BJ (cell line): Measurements from ENCODE around the gene TLNRD1. TPM values are rescaled to one million over a fixed set of nuclear protein-coding genes. Genes with fewer than 3 reads are reported as not detected.

Source experiments
- CTCF ChIA-PET: fragments of 350-600 bp; formaldehyde crosslinking; extraction: SDS; loops from one replicate; lab custom pipeline; 2021; ENCODE audit warnings: antibody characterized with exemption, inconsistent platforms; lab: Yijun Ruan, JAX
- POLR2A ChIA-PET: fragments of 300-600 bp; sonication (Branson Sonifier 250); formaldehyde crosslinking; extraction: SDS; loops from one replicate; lab custom pipeline; 2021; ENCODE audit warnings: antibody characterized with exemption; lab: Charles Lee
- DNase-seq: peaks from one replicate; pipeline ENCODE4 v3.0.0-alpha.2; 2011; ENCODE audit warnings: low read depth
- H3K27me3 ChIP-seq: 2 replicates; pipeline ENCODE4 v1.6.0; 2011; ENCODE audit warnings: low read length; ENCODE audit not compliant: control insufficient read depth, insufficient read depth
- H3K36me3 ChIP-seq: 2 replicates; pipeline ENCODE4 v1.5.1; 2011; ENCODE audit warnings: low read length; ENCODE audit not compliant: control insufficient read depth, insufficient read depth
- H3K4me3 ChIP-seq: 2 replicates; pipeline ENCODE4 v1.5.1; 2011; ENCODE audit warnings: low read depth, mild to moderate bottlenecking, control low read depth, low read length
- polyA plus RNA-seq: library from polyadenylated mRNA; depleted of rRNA; stranded (reverse); fragments of >200 nt; gene quantifications from 2 replicates; pipeline ENCODE4 v1.2.3, GENCODE V29; 2011
- TF ChIP-seq, protein P1 (sequence below): IDR thresholded peaks from 2 replicates; pipeline ENCODE4 v1.5.1; 2011; ENCODE audit warnings: low read depth, mild to moderate bottlenecking, control low read depth, inconsistent platforms, low read length, moderate library complexity; ENCODE audit not compliant: insufficient read depth

TLNRD1 gene
- polyA plus RNA-seq, 1 experiment, result 5.2 TPM

DNA sequence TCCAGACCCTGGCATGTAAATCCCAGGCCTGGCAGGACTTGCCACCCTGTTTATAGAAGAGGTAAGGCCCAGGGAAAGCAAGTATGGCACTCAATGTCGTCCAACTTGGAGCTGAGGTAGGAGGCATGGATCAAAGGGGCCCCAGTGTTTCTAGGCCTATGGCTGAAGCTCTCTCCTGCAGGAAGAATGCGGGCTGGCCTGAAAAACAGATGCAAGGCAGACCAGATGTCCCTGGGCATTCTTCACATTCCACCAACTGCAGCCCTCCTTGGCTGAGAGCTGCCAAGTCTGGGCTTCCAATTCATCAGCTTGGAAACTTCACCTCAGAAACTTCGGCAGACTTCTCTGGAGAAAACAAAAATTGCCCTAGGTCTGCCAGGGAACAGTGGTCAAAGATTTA lies 33.3 kb upstream of the TLNRD1 start:
- ChIA-PET CTCF (interaction anchor here (1.9 to 5.5 kb wide), 2 partner anchors 10 to 298 kb away, joined by 7 to 51 read pairs; no protein-coding TSS in a partner anchor), POLR2A (no interaction called here)

DNA sequence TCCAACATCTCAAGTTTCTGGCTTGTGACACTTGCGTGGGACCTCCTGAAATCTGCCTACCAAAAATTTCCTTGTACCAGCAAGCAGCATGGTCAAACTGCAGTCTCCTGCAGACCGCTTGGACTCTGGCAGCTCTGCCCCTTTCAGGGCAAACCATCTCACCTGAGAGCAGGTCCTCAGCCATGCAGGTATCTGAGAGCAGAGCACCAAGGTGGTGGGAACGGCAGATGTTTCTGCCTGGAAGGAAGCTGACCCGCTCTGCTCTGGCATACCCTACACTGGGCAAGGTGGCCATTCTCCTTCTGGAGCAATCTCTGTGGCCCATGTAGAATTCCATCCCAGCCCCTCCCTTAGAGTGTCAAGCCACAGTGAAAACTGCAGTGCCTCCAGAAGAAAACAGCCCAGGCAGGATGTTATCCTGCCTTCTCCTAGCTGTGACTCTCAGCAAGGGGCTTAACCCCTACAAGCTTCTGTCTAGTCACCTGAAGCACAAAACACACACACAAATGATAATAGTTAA lies 32.7 kb upstream of the TLNRD1 start:
- no peak for DNase-seq
- Histone ChIP-seq H3K36me3 (peaks cover 4% of the 10 kb centered on the region), H3K27me3 (no peaks in the 10 kb centered on the region), H3K4me3 (no peak overlapping the region)
- POLR2A ChIA-PET, result interaction anchor here (0.6 kb wide), 1 partner anchor 177 kb away, joined by 3 read pairs; no protein-coding TSS in a partner anchor
- TF ChIP-seq, protein P1, sequence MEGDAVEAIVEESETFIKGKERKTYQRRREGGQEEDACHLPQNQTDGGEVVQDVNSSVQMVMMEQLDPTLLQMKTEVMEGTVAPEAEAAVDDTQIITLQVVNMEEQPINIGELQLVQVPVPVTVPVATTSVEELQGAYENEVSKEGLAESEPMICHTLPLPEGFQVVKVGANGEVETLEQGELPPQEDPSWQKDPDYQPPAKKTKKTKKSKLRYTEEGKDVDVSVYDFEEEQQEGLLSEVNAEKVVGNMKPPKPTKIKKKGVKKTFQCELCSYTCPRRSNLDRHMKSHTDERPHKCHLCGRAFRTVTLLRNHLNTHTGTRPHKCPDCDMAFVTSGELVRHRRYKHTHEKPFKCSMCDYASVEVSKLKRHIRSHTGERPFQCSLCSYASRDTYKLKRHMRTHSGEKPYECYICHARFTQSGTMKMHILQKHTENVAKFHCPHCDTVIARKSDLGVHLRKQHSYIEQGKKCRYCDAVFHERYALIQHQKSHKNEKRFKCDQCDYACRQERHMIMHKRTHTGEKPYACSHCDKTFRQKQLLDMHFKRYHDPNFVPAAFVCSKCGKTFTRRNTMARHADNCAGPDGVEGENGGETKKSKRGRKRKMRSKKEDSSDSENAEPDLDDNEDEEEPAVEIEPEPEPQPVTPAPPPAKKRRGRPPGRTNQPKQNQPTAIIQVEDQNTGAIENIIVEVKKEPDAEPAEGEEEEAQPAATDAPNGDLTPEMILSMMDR, result no peak
- CTCF ChIA-PET, result interaction anchor here (0.8 to 5.5 kb wide), 8 partner anchors 10 to 513 kb away, joined by 3 to 51 read pairs (median 6); partner anchors contain the start of gene CEMIP

More for the DNA sequence above, 33.3 kb upstream of the TLNRD1 start:
- TF ChIP-seq, protein P1, result no peak
- Histone ChIP-seq H3K27me3 (no peaks in the 10 kb centered on the region), H3K36me3 (peaks cover 4% of the 10 kb centered on the region), H3K4me3 (no peak overlapping the region)
- no peak for DNase-seq

DNA sequence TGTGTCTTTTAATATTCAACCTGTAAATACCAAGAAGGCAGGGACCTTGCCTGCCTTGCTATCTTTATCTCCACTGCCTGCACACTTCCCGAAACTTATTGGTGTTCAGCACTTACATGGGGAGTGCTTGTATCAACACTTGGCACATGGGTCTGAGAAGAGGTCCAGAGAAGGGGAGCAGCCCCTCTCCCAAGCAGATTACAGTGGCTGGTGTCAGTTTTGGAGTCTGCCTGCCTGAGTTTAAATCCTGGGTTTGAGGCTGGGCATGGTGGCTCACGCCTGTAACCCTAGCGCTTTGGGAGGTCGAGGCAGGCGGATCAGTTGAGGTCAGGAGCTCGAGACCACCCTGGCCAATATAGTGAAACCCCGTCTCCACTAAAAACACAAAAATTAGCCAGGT lies 31.4 kb upstream of the TLNRD1 start:
- TF ChIP-seq, protein P1, result no peak
- DNase-seq, result no peak
- ChIA-PET CTCF (interaction anchor here (0.7 to 5.5 kb wide), 20 partner anchors 8 to 551 kb away, joined by 3 to 51 read pairs (median 4); partner anchors contain the start of gene CEMIP), POLR2A (no interaction called here)
- Histone ChIP-seq H3K36me3 (peaks cover 4% of the 10 kb centered on the region), H3K27me3 (no peaks in the 10 kb centered on the region), H3K4me3 (no peak overlapping the region)

DNA sequence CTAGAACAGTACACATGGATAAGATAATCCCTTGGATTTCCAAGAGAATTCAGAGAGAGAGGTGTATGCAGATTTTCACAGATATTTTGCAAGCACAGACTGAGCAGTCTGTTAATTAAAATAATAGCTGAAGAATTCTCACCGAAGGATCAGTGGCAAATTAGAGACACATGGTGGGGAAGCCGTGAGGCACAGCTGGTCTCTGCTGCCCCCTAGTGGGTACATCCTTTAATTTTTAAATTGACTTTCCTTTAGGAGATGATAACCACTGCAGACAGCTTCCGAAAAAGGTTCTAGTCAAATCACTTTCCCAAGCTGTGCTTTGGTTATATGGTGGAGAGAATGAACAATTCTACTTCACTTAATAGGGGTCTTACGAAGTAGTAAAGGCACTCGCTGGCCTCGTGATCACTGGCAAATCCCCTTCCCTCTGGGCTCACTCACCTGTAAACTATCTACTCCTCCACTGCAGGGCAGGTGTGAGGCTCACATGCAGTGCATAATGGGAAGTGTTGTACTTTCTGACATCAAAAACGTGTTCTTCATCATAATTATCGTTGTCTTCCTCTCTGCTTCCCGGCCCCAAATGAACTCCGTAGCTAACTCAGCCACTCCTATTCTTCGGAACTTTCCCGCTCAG lies 30.6 kb upstream of the TLNRD1 start:
- ChIA-PET POLR2A (interaction anchor here (0.6 kb wide), 1 partner anchor 636 kb away, joined by 3 read pairs; no protein-coding TSS in a partner anchor), CTCF (interaction anchor here (0.7 to 5.5 kb wide), 22 partner anchors 8 to 729 kb away, joined by 3 to 51 read pairs (median 3); partner anchors contain the start of gene CEMIP)
- DNase-seq, result no peak
- Histone ChIP-seq H3K4me3 (no peak overlapping the region), H3K27me3 (no peaks in the 10 kb centered on the region), H3K36me3 (peaks cover 4% of the 10 kb centered on the region)
- TF ChIP-seq, protein P1, result peak; percentile 77

DNA sequence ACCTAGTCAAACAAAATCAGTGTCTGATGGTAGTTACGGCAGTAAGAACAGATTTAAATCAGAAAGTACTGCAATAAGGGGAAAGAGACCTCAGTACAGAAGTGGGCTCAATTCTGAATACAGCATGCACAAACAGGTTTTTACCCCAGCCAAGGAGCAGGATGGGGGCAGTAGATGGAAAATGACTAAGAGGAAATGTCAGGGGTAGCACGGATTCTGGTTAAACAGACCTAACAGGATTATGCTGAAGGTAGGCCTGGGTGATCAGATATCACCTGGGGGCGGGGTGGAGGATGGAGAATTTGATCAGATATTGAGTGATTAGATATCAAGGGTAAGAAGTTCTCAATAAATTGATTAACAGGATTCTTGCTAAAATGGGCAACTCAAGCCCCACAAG lies 30.1 kb upstream of the TLNRD1 start:
- DNase-seq, result no peak
- POLR2A ChIA-PET, result no interaction called here
- CTCF ChIA-PET, result interaction anchor here (1.0 to 5.5 kb wide), 16 partner anchors 7 to 729 kb away, joined by 3 to 51 read pairs (median 4); partner anchors contain the start of gene CEMIP
- Histone ChIP-seq H3K27me3 (no peaks in the 10 kb centered on the region), H3K36me3 (peaks cover 4% of the 10 kb centered on the region), H3K4me3 (no peak overlapping the region)
- TF ChIP-seq, protein P1, result no peak
